KOPT-K1 (cell line): ENCODE results near the gene FANCI.

Experiments
- H3K27ac ChIP-seq: fragments of 200-600 bp; sonication (generic); 2 replicates; pipeline ENCODE4 v1.5.1; 2016; ENCODE audit warnings: antibody characterized with exemption, mild to moderate bottlenecking, low read depth, low read length; ENCODE audit not compliant: poor library complexity, severe bottlenecking
- H3K36me3 ChIP-seq: fragments of 200-600 bp; sonication (generic); 2 replicates; pipeline ENCODE4 v1.5.1; 2017; ENCODE audit warnings: antibody characterized with exemption, mild to moderate bottlenecking, low read length, moderate library complexity; ENCODE audit not compliant: insufficient read depth
- H3K9me3 ChIP-seq: fragments of 200-600 bp; sonication (generic); 2 replicates; pipeline ENCODE4 v1.5.1; 2017; ENCODE audit warnings: antibody characterized with exemption, low read length, mild to moderate bottlenecking; ENCODE audit not compliant: insufficient read depth, poor library complexity, severe bottlenecking

The FANCI gene

GRCh38 chr15:89329329-89330084, 85.7 kb downstream of the FANCI start:
- peaks cover 90% of the 10 kb centered on the region for H3K36me3 ChIP-seq
- no peaks in the 10 kb centered on the region for H3K9me3 ChIP-seq
- peak overlapping the region; percentile 47 for H3K27ac ChIP-seq

- Histone ChIP-seq H3K9me3 (no peaks in the 10 kb centered on the region), H3K27ac (peak overlapping the region; percentile 47), H3K36me3 (peaks cover 84% of the 10 kb centered on the region)
Measured at GRCh38 chr15:89330119-89330518, 86.3 kb downstream of the FANCI start.

DNA sequence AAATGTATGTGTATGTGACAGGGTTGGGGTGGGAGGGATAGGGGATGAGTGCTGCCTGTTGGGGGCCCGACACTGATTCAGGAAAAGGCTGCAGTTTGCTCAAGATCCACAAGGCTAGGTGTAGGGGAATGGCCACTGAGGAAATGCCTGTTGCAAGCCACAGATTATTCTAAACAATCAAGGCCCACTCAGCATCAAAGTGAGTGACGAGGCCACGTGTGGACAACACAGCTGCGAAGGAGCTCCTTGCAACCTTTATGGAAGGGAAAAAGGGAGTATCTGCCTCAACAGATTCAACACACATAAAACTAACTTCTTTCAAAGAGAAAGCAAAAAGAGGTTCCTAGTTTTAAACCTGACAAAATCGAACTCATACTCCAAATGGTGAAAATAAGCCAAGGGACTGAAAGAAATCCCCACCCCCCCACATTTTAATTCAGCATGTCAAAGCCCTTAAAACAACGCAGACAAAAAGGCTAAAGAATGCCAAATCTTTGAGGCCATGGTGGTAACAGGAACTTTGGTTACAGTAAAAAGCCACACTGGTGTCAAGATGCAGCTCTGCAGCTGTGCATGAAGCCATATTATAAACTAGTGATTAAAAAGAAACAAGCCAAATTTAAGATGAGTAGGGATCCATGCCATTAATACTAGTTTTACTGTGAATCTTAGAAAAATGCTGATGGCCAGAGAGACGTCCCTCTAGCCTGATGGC, 87.3 kb downstream of the FANCI start:
- H3K36me3 ChIP-seq = peaks cover 75% of the 10 kb centered on the region
- peak overlapping the region; percentile 47 for H3K27ac ChIP-seq
- no peaks in the 10 kb centered on the region for H3K9me3 ChIP-seq

GRCh38 chr15:89332446-89332845, 88.7 kb downstream of the FANCI start:
- peaks cover 61% of the 10 kb centered on the region for H3K36me3 ChIP-seq
- H3K27ac ChIP-seq = peak overlapping the region; percentile 75
- no peaks in the 10 kb centered on the region for H3K9me3 ChIP-seq

- peak overlapping the region; percentile 75 for H3K27ac ChIP-seq
- H3K36me3 ChIP-seq = peaks cover 53% of the 10 kb centered on the region
Measured at GRCh38 chr15:89333011-89333860, 89.5 kb downstream of the FANCI start.

DNA sequence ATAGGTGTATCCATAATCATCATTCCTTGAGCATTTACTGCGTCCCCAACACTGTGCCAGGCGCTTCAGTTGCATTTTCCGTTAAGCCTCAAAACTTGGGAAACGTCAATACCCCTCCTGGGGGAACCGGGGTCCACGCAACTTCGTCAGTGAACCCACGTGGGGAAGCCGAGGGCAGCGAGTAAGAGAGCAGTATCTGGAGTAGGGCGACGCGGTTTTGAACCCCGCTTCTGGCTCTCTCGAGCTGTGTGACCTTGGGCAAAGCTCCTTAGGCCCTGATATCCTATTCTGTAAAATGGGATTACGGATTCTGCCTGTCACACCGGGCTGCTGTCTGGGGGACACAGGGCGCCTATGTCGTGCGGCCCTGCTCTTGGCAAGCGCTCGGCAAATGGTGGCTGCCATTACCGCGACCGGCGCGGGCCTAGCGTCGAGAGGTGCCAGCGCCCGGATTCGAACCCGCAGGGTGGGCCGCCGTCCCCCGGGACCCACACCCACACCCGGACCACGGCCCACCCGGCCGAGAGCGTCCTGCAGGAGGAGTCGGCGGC, 90.3 kb downstream of the FANCI start:
- Histone ChIP-seq H3K27ac (peak overlapping the region; percentile 75), H3K36me3 (peaks cover 45% of the 10 kb centered on the region), H3K9me3 (no peaks in the 10 kb centered on the region)

More at GRCh38 chr15:89333011-89333860, 89.5 kb downstream of the FANCI start:
- no peaks in the 10 kb centered on the region for H3K9me3 ChIP-seq

- Histone ChIP-seq H3K9me3 (no peaks in the 10 kb centered on the region), H3K27ac (peak within 1 kb of the TSS; percentile 75), H3K36me3 (peaks cover 38% of the 10 kb centered on the region)
Measured at GRCh38 chr15:89334510-89335297, 90.9 kb downstream of the FANCI start, which contains the start of gene POLG. POLG (minus strand) TSS chr15:89334824; CDS start chr15:89333754, 1,070 bp downstream.

- H3K9me3 ChIP-seq = no peaks in the 10 kb centered on the region
- H3K36me3 ChIP-seq = peaks cover 30% of the 10 kb centered on the region
- H3K27ac ChIP-seq = peak overlapping the region; percentile 75
Measured at GRCh38 chr15:89335298-89336041, 91.7 kb downstream of the FANCI start.

- peaks cover 5% of the 10 kb centered on the region for H3K36me3 ChIP-seq
- H3K9me3 ChIP-seq = no peaks in the 10 kb centered on the region
- H3K27ac ChIP-seq = peak overlapping the region; percentile 75
Measured at GRCh38 chr15:89338036-89338435, 94.3 kb downstream of the FANCI start.

- Histone ChIP-seq H3K27ac (no peak overlapping the region), H3K36me3 (no peaks in the 10 kb centered on the region), H3K9me3 (no peaks in the 10 kb centered on the region)
Measured at GRCh38 chr15:89340573-89340972, 96.8 kb downstream of the FANCI start.

DNA sequence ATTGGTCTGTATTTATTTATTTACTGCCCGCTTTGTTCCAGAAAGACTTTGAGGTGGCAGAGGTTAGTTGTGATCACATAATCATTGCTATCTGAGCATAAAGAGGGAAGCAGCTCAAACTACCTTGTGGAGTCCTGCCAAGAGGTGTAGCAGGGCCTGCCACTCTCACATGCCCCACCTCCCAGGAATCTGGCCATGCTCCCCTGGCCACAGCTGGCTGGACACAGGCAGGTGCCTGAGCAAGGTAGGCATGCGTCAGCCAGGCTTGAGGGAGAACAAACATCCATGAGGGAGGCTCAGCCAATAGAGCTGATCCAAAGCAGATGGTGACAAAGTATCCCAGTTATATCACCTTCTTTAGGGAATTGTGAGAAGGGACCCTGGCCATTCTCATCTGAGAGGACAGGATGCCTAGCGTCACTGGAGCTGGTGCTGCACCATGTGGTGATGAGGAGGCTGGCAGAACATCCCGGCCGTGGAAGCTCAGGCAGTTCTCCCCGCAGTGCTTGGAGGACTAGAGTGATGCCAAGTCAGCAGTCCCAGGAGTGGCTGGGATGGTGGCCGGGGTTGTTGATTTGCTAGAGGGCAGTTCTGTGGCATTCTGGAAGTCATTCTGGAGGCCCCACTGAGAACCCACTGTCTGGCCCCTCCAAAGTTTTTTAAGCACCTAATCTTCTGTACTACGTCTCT, 97.7 kb downstream of the FANCI start:
- Histone ChIP-seq H3K27ac (no peak overlapping the region), H3K36me3 (no peaks in the 10 kb centered on the region), H3K9me3 (no peaks in the 10 kb centered on the region)

DNA sequence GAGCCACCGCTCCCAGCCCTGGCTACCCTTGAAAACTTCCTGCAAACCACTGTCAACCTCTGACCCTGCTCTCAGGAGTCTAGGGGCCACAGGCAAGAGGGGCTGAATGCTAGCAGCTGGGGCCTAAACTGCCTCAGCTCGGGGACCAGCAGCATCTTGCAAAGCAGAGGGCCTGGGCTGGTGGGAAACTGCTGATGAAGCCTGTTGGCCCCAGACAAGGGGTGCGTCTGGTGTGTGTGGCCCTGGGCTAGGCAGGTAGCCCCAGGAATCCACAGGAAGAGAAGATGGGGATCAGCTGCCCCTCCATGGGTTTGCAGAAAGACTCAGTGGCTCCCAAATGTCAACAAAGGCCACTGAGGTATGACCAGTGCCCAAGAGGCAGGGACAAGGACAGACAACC, 99.1 kb downstream of the FANCI start:
- H3K27ac ChIP-seq = no peak overlapping the region
- H3K36me3 ChIP-seq = no peaks in the 10 kb centered on the region
- no peaks in the 10 kb centered on the region for H3K9me3 ChIP-seq

- H3K9me3 ChIP-seq = no peaks in the 10 kb centered on the region
- no peak overlapping the region for H3K27ac ChIP-seq
Measured at GRCh38 chr15:89345248-89345647, 101.5 kb downstream of the FANCI start.

More at GRCh38 chr15:89345248-89345647, 101.5 kb downstream of the FANCI start:
- H3K36me3 ChIP-seq = no peaks in the 10 kb centered on the region
